Cerebellar nuclear complex (tissue), 1 donor: ENCODE measurements around the gene PPP2R5E.
A peak's percentile ranks its signal among the peaks of the same experiment; 100 is the strongest.

Experiments
- DNase-seq, 2 experiments: peaks; one replicate each; lab custom pipeline; 2025; lab: John Stamatoyannopoulos, UW

PPP2R5E gene

GRCh38 chr14:63472986-63473788 lies 70.0 kb downstream of the PPP2R5E start:
- DNase-seq, result no peak

- no peak for DNase-seq
Observed at GRCh38 chr14:63470962-63471793, 72.0 kb downstream of the PPP2R5E start.

- no peak for DNase-seq
Observed at GRCh38 chr14:63468294-63468693, 74.9 kb downstream of the PPP2R5E start.

- no peak for DNase-seq
Observed at GRCh38 chr14:63467440-63468072, 75.6 kb downstream of the PPP2R5E start.

- DNase-seq, result no peak
Observed at GRCh38 chr14:63465347-63465746, 77.8 kb downstream of the PPP2R5E start.

GRCh38 chr14:63460680-63461369 lies 82.4 kb downstream of the PPP2R5E start:
- DNase-seq, result no peak

GRCh38 chr14:63459738-63460137 lies 83.4 kb downstream of the PPP2R5E start:
- no peak for DNase-seq

- DNase-seq, result no peak
Observed at GRCh38 chr14:63457498-63457897, 85.7 kb downstream of the PPP2R5E start.

GRCh38 chr14:63454863-63455622 lies 88.1 kb downstream of the PPP2R5E start:
- DNase-seq, result no peak

- peak in 1 of 2 experiments; percentile 38 for DNase-seq
Observed at GRCh38 chr14:63454436-63454835, 88.7 kb downstream of the PPP2R5E start.

GRCh38 chr14:63453443-63453936 lies 89.7 kb downstream of the PPP2R5E start:
- no peak for DNase-seq

GRCh38 chr14:63452796-63453195 lies 90.4 kb downstream of the PPP2R5E start:
- DNase-seq, result no peak

GRCh38 chr14:63448841-63449240 lies 94.3 kb downstream of the PPP2R5E start:
- DNase-seq, result no peak

GRCh38 chr14:63444588-63444987 lies 98.6 kb downstream of the PPP2R5E start:
- no peak for DNase-seq

- no peak for DNase-seq
Observed at GRCh38 chr14:63443988-63444387, 99.2 kb downstream of the PPP2R5E start.

- no peak for DNase-seq
Observed at GRCh38 chr14:63443361-63443760, 99.8 kb downstream of the PPP2R5E start.

GRCh38 chr14:63438065-63438757 lies 105.0 kb downstream of the PPP2R5E start:
- DNase-seq, result peak; percentile 27 to 74

- no peak for DNase-seq
Observed at GRCh38 chr14:63436286-63437098, 106.7 kb downstream of the PPP2R5E start.

GRCh38 chr14:63435838-63436237 lies 107.3 kb downstream of the PPP2R5E start:
- peak in 1 of 2 experiments; percentile 21 for DNase-seq
